GM12801 (cell line): ENCODE data around the gene KIRREL3.

Experiments used
- CTCF ChIP-seq: IDR thresholded peaks from one replicate; pipeline ENCODE4 v1.5.1; 2011; ENCODE audit warnings: control low read depth; ENCODE audit not compliant: insufficient read length; ENCODE audit errors: extremely low read depth

Gene KIRREL3

GRCh38 chr11:126601136-126601535 is 399.4 kb downstream of the KIRREL3 start:
- TF ChIP-seq CTCF, result no peak

DNA sequence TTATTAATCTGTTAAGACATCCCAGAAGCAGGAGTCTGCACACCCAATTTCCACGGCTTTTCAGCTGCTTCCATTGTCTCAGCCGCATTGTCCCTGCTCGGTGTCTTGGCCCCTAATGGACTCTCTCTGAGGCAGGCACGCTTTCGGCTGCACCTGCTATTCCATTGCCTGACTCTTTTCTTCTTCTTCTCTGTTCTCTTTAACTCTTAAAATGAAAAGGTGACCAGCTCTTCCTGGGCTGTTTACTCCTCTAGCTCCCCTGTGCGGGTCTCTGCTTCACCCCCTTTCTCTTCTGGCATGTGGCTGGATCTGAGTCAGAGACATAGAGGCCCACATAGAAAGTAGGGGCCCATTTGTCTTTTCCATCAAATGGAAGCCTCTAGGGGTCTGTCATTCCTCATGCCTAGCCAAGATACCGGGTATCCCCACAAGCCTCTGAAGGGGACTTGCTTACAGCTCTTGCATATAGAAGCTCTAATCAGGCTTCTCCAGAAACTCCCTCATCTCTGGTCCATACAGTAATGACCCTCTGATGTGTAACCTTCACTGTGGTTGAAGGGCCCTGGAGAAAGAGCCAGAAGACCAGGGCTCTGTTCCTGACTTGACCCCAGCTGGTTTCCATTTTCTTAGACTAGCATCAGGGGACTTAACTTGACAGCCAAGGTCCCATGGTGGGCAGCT is 401.2 kb downstream of the KIRREL3 start:
- no peak for TF ChIP-seq CTCF

DNA sequence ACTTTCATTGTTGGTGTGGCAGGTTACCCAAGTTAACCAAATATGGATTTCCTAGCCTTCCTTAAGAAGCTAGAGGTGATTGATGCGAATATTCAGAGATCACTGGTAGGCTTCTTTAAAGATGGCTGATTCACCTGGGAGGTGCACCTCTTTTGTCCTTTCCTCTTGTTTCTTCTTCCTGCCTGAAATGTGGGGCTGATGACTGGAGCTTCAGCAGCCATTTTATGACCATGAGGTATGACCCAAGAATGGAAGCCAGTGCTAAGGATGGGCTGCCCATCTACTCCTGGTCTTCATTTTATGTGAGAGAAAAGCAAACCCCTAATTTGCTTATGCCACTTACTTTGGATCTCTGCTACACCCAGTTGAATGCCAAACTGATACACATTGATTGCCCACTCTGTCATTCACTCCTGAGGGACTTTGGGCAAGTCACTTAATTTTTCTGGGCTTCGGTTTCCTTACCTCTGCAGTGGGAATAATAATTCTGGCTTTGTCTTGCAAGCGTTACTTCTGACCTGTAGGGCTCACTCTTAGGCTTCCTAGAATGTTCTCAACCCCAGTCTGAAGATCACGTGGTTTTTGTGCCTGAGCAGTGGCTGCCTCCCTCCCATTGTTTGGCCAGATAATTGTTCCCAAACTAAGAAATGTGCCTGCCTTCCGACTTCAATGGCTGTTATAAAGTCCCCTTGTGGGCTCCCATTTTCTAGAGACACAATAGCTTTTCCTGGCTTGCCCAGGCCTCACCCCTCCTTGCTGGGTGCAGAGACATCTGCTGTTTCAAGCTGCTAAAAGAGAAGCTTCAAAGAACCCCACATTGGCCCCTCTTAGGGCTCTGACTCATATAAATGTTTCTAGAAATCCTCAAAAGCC is 402.0 kb downstream of the KIRREL3 start:
- no peak for TF ChIP-seq CTCF

- TF ChIP-seq CTCF, result no peak
These were observed 403.5 kb downstream of the KIRREL3 start for GRCh38 chr11:126597041-126597440.

GRCh38 chr11:126596474-126596873 is 404.1 kb downstream of the KIRREL3 start:
- no peak for TF ChIP-seq CTCF

DNA sequence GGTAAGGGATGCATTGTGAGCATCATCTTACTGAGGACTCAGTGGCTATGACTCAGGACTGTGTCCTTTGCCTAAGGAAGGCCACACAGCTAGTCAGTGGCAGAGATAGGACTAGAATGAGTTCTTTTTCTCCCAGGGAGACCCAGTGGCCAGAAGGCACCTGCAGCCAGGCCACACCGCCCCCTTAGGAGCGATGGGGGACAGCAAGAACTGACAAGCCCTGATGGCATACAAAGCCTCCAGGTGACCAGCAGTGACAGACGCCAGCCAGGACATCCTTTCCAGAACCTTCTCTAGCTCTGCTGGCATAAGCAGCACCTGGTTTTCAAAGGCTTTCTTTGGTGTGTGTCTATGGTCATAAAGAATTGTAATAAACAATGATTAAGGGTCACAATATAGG is 405.0 kb downstream of the KIRREL3 start:
- no peak for TF ChIP-seq CTCF

GRCh38 chr11:126594921-126595367 is 405.6 kb downstream of the KIRREL3 start:
- TF ChIP-seq CTCF, result no peak
